Left cardiac atrium (tissue), 4 donors: ENCODE data around the gene C16orf87. TPM values are rescaled to one million over a fixed set of nuclear protein-coding genes. Genes with fewer than 3 reads are reported as not detected.
A peak's percentile ranks its signal among the peaks of the same experiment; 100 is the strongest.
"Not testable (repeated sequence)": the region's sequence is repeated elsewhere in the genome, so short reads cannot be mapped to it uniquely, and the experiment has no call there.

Experiments
- ATAC-seq, 2 donors: fragments of 200-7000 bp; cut with Tn5 transposase; one replicate each; pipeline ENCODE4 v1.9.1; 2020; ENCODE audit warnings: mild to moderate bottlenecking in 2 of 2, moderate library complexity in 2 of 2
- DNase-seq: peaks from one replicate; pipeline ENCODE4 v3.0.0-alpha.2; 2020
- intact Hi-C, 2 donors: fragments of 100-400 bp; cut with DNase I; formaldehyde crosslinking; loops; one replicate each; pipeline versions ENCODE4 v1.14.1 to v1.15.1; 2022 to 2023
- long read RNA-seq: library from polyadenylated mRNA; unstranded; transcript quantifications from one replicate; pipeline ENCODE4 v2.0.0, GENCODE V29; 2021
- total RNA-seq, 2 donors: library from RNA; stranded (reverse); fragmentation: NEBNext Ultra II Directional; extraction: Animal tissue kit (Norgen Biotek cat#: 25700); gene quantifications; one replicate each; pipeline ENCODE4 v1.2.1, GENCODE V29; 2021
- donor health status: DM: no; HTN: yes; CAD: no.
- donor health status: DM: no; HTN: yes; CAD: no; lungs with severe emphysema.
- donor health status: DM: yes; HTN: yes; CAD: no.
- donor health status: Dilated cardiomyopathy.

The C16orf87 gene
- total RNA-seq: 10 to 100 TPM in 1 of 2 donors, 1 to 10 TPM in 1; 8.6 to 10.2 TPM
- long read RNA-seq, transcript C16orf87-201 (4 exons, 1,585 nt): major isoform, 9 of 10 reads
- long read RNA-seq, partial matches to known transcripts: 0 of 10 reads
- long read RNA-seq, other reads (novel, unspliced or antisense): 1 of 10 reads

GRCh38 chr16:46830902-46831647 lies at the start of gene C16orf87:
C16orf87 (minus strand) TSS chr16:46831180; CDS start chr16:46831149, 31 bp downstream.
- intact Hi-C loops: no loop called here
- ATAC-seq (peak; percentile 97 to 98), DNase-seq (peak; percentile 94)

- no peak for ATAC-seq
- intact Hi-C loops: no loop called here
- no peak for DNase-seq
Measured at GRCh38 chr16:46875243-46875642, 44.3 kb upstream of the C16orf87 start.

DNA sequence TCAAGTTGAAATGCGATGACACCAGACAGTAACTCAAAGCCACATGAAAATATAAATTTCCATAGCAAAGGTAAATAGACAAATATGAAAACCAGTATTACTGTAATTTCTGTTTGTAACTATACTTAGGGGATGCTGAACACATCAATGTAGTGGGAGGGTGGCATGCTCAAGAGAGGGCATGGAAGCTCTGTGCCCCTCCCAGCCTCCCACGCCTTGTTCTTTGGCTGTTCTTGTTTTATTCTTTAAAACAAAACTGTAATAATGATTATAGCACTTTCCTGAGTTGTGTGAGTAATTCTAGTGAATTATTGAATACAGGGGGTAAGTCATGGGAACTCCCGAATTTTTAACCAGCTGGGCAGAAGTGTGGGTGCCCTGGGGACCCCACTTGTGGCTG lies 42.2 kb upstream of the C16orf87 start:
- intact Hi-C loops: no loop called here
- no peak for ATAC-seq
- no peak for DNase-seq

- DNase-seq (no peak), ATAC-seq (no peak)
- intact Hi-C loops: no loop called here
Measured at GRCh38 chr16:46871597-46871996, 40.6 kb upstream of the C16orf87 start.

DNA sequence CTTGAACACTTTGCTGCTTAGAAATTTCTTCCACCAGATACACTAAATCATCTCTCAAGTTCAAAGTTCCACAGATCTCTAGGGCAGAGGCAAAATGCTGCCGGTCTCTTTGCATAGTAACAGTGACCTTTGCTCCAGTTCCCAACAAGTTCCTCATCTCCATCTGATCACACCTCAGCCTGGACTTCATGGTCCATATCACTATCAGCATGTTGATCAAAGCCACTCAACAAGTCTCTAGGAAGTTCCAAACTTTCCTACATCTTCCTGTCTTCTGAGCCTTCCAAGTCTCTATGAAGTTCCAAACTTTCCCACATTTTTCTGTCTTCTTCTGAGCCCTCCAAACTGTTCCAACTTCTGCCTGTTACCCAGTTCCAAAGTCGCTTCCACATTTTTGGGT lies 37.9 kb upstream of the C16orf87 start:
- intact Hi-C loops, ATAC-seq, DNase-seq: not testable (repeated sequence)

DNA sequence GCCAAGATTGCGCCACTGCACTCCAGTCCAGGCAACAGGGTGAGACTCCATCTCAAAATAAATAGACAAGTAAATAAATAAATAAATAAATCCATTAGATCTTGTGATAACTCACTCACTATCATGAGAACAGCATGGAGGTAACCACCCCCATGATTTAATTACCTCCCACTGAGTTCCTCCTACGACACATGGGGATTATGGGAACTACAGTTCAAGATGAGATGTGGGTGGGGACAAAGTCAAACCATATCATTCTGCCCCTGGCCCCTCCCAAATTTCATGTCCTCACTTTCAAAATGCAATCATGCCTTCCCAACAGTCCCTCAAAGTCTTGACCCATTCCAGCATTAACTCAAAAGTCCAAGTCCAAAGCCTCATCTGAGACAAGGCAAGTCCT lies 36.5 kb upstream of the C16orf87 start:
- ATAC-seq, intact Hi-C loops, DNase-seq: not testable (repeated sequence)

DNA sequence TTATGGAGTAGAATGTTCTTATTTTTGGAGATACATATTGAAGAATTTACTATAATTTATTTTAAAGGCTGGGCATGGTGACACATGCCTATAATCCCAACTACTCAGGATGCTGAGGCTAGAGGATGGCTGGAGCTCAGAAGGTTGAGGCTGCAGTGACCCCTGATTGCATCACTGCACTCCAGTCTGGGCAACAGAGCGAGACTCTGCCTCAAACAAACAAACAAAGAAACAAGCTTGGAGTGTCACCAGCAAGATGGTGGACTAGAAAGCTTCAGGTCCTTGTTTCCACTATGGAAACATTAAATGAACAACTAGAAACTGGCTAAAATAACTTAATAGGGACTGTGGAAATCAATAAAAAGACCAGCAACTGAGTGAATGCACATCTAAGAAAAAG lies 35.3 kb upstream of the C16orf87 start:
- intact Hi-C loops: no loop called here
- ATAC-seq (no peak), DNase-seq (no peak)

DNA sequence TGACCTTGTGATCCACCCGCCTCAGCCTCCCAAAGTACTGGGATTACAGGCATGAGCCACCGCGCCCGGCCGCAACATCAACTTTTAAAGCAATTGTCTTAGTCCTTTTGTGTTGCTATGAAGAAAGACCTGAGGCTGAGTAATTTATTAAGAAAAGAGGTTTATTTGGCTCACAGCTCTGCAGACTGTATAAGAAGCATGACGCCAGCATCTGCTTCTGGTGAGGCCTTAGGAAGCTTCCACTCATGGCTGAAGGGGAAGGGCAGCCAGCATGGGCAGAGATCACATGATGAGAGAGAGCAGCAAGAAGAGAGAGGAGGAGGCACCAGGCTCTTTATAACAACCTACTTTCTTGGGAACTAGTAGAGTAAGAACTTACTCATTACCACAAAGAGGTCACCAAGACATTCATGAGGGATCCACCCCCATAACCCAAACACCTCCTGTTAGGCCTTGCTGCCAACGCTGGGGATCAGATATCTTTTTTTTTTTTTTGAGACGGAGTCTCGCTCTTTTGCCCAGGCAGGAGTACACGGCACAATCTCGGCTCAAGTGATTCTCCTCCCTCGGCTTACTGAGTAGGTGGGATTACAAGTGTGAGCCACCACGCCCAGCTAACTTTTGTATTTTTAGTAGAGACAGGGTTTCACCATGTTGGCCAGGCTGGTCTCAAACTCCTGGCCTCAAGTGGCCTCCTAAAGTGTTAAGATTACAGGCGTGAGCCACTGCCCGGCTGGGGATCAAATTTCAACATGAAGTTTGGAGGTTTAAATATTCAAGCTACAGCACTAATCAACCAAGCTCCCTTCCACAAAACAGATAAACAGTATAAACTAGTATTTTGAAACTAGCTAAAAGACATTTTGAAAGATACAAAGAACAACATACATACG lies 31.8 kb upstream of the C16orf87 start:
- DNase-seq: no peak
- ATAC-seq: no peak
- intact Hi-C loops: no loop called here

DNA sequence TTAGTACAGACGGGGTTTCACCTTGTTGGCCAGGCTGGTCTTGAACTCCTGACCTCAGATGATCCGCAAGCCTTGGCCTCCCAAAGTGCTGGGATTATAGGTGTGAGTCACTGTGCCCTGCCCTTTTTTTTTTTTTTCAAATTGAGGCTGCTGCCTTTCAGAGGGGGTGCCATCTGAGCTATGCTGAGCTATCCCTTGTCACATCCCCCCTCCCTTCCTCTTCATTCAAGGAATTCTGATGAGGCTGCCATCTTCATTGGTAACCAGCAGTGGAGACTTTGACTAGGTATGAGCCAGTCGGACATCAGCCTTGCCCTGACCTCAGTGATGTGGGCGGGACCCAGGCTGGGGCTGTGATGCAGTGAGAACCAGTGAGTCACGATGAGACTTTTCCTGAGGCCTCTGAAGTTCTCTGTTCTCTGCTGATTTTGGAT lies 28.8 kb upstream of the C16orf87 start:
- intact Hi-C loops: no loop called here
- no peak for DNase-seq
- peak in 1 of 2 donors; percentile 79 for ATAC-seq

GRCh38 chr16:46858151-46858550 lies 27.2 kb upstream of the C16orf87 start:
- intact Hi-C loops: no loop called here
- ATAC-seq: no peak
- DNase-seq: no peak

DNA sequence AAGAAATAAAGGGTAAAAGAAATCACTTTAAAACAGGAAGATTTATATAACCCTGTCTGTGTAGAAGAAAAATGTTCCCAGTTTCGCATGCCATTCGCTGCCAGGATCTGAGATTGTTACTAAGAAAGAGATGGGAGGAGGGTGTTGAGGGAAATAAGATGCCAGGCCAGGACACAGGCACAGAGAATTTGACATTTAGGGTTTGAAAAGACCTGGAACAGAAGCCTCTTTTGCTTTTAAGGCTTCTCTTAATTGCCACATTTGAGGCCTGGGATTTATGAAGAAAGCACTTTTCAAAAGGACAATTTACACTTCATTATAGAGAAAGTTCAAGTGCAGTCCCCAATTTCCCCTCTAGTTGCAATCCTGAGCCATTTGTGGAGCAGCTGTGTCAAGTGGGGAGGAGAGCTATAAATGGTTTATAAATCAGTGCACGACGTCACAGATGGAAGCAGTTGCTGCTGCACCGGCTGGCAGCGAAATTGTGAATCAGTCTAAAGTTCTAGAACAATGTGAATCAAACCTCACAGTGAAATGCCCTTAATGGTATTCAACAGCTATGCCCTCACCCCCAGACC lies 26.5 kb upstream of the C16orf87 start:
- ATAC-seq: peak; percentile 53 to 76
- DNase-seq: no peak
- intact Hi-C loops: no loop called here

DNA sequence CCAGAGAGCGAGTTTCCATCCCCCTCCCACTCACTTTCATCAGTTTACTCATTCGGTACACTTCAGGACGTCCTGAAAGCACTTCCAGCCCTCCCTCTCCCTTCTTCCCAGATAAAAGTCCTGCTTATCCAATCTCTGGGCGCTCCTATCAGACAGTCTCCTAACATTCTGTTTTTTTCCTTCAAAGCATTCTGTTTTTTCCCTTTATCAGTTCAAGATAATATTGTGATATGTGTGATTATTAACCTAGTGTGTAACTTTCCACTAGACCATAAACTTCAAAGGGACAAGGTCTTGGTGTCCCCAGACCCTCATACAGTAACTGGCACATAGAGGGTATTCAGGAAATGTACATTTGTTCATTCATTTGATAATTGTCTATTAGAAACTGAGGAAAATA lies 24.4 kb upstream of the C16orf87 start:
- DNase-seq (no peak), ATAC-seq (no peak)
- intact Hi-C loops: loop anchor here in 1 of 2 donors (2.0 kb wide), 1 partner anchor 51 kb away; no protein-coding TSS in a partner anchor

GRCh38 chr16:46854846-46855245 lies 23.9 kb upstream of the C16orf87 start:
- intact Hi-C loops: loop anchor here (1.0 to 5.0 kb wide), 4 partner anchors 52 to 1312 kb away; no protein-coding TSS in a partner anchor
- ATAC-seq (no peak), DNase-seq (no peak)

GRCh38 chr16:46853713-46854443 lies 22.9 kb upstream of the C16orf87 start:
- peak; percentile 75 for DNase-seq
- intact Hi-C loops: loop anchor here (1.0 to 5.0 kb wide), 4 partner anchors 53 to 1313 kb away; no protein-coding TSS in a partner anchor
- ATAC-seq: peak; percentile 83 to 87

DNA sequence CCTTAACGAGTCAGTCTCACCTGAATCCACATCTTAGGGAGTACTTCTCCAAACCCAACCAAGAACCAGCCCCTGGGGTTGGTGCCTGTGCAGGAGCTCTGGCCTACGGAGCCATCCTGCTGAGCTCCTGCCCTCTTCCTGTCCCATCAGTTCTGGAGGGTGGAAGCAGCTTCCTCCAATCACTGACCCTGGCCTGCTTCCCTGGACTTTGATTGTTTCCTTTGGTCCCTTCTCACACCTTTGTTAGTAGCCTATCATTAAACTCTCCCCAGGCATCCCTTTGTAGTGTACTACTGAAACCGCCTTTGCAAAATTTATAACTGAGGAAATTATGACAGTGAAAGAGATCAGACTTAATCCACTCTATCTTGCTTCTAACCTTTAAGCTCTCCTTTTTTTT lies 21.1 kb upstream of the C16orf87 start:
- ATAC-seq (no peak), DNase-seq (no peak)
- intact Hi-C loops: loop anchor here in 1 of 2 donors (5.0 kb wide), 2 partner anchors 75 to 1315 kb away; no protein-coding TSS in a partner anchor

DNA sequence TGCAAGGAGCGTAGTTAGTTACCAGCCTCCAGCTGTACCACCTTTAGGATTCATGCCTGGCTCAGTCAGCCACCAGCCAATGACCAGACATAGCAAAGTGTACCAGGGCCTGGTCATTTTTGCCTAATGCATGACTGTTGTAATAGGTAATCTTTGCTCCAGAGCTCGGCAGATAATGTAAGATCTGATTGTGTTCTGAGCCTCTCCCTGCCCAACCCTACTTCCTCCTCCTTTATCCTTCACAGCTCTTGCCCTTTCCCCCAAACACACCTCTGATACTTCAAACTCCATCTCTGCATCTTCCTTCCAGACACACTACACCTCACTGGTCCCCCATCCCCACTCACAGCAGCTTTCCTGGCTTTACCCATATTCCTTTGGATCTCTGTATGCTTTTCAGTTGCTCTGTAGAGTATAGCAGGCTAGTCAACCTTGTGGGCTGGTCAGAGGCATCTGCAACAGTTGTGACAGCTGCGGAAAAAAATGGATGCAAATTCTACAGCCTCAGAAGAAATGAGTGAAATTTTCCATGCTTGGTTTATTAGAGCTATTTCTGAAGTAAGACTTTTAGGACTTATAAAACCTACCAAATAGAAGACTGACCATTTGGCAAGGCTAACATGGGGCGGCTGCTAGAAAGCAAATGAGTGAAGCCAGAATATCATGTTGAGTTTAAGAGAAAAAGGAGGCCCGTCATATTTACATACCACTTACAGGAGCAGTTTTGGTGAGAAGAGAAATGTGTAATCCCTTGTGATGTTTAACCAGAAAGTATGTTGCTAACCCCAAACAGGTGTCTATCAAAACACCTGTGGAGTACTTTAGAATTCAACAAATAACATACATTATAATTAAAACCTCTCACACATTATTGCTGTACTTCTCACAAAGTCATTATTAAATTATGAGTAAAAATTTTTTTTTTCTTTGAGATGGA lies 19.9 kb upstream of the C16orf87 start:
- no peak for ATAC-seq
- intact Hi-C loops: loop anchor here in 1 of 2 donors (5.0 kb wide), 2 partner anchors 76 to 1316 kb away; no protein-coding TSS in a partner anchor
- no peak for DNase-seq
